NCI-H345 treated with DMSO at 0.1 percent for 48 hours (cell line): Measurements from ENCODE around the gene IFT20.
"Not testable (repeated sequence)": the region's sequence is repeated elsewhere in the genome, so short reads cannot be mapped to it uniquely, and the experiment has no call there.

ENCODE experiments used
- DNase-seq: peaks from one replicate; lab custom pipeline; 2025; ENCODE audit not compliant: unreplicated experiment; lab: John Stamatoyannopoulos, UW

Gene IFT20

GRCh38 chr17:28317099-28317965 lies 17.9 kb downstream of the IFT20 start:
- no peak for DNase-seq

DNA sequence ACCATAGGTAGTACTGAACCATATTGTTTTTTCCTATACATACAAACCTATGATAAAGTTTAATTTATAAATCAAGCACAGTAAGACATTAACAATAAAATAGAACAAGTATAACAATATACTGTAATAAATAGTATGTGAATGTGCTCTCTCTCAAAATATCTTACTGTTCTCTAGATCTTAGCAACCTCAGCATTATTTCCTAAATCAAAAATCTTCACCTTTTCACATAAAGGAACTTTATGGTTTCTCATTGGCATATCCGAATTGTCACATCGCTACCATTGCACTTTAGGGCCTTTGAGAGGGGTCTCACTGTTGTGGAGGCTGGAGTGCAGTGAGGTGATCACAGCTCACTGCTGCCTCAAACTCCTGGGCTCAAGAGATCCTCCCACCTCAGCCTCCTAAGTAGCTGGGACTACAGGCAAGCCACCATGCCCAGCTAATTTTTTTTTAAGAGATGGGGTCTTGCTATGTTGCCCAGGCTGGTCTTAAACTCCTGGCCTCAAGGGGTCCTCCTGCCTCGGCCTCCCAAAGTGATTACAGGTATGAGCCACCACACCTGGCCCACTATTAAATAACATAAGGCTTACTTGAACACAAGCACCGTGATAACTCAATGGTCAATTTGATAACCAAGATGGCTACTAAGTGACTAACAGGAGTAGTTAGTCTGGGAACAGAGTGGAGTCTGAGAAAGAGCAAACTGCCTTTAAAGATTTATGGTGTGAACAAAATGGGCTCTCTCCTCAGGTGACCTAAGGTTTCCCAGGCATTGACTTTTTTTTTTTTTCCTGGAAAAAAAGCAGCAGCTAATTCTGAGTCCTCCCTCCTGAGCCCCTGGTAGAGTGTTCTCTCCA lies 19.2 kb downstream of the IFT20 start:
- no peak for DNase-seq

DNA sequence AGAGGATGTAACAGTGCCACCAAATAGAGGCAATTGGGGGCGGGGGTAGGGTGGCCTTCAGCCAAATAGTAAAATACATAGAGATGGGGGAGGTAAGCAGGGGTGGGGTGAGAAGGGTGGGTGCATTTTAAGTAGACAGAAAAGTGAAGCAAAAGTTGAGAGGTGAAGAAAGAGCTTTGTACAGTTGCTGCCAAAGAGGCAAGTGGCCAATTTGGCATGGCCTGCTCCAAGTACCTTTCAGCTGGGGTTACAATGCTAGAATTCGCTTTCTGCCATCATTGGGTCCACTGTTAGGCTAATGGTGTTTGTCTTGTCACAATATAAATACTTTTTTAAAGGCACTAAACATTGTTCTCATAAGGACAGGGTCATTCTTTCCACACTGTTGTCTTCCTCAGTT lies 21.4 kb downstream of the IFT20 start:
- DNase-seq, result no peak

GRCh38 chr17:28306954-28307401 lies 28.3 kb downstream of the IFT20 start:
- no peak for DNase-seq

- no peak for DNase-seq
Observed at GRCh38 chr17:28298449-28298848, 36.8 kb downstream of the IFT20 start.

GRCh38 chr17:28295677-28296578 lies 39.3 kb downstream of the IFT20 start:
- no peak for DNase-seq

DNA sequence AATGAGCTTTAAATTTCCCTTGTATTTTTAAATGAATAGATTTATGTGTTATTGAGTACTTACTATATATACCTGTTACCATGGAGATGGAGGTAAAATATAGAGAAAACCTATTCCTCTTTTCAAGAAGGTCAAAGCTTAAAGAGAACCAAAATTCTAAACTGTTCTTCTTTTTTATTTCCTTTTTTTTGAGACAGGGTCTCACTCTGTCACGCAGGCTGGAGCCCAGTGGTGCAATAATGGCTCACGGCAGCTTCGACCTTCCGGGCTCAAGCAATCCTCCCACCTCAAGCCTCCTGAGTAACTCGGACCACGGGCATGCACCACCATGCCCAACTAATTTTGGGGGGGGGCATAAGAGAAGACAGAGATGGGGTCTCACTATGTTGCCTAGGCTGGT lies 41.3 kb downstream of the IFT20 start:
- DNase-seq, result no peak

DNA sequence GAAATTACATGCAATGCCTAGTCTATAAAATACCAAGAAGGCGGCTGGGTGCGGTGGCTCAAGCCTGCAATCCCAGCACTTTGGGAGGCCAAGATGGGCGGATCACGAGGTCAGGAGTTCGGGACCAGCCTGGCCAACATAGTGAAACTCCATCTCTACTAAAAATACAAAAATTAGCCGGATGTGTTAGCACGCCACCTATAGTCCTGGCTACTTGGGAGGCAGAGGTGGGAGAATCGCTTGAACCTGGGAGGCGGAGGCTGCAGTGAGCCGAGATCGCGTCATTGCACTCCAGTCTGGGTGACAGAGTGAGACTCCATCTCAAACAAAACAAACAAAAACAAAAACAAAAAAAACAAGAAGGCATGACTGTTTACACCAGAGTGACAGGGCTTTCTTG lies 42.4 kb downstream of the IFT20 start:
- DNase-seq, result not testable (repeated sequence)

DNA sequence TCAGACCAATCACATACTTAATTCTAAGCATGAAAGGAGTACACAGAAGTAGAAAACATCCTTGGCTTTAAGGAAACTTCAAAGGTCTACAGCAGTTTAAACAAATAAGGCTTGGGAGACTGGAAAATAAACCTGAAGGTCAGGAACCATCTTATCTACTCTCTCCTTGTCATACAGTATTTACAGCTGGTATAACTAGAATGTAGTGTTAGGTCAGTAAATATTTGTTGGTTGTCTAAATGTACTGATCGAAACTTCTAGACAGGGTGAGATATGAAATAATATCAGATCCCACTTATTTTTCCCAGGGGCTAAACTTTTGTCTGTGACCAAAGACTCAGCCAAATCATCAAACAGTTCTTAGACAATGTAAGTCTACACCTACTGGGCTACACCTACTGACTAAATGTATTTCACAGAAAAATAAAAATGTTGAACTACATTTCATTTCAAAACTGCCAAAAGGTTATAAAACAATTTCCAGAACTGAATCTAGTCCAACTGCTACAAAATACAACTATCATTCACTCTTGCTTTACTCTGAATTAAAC lies 43.4 kb downstream of the IFT20 start:
- DNase-seq, result no peak

DNA sequence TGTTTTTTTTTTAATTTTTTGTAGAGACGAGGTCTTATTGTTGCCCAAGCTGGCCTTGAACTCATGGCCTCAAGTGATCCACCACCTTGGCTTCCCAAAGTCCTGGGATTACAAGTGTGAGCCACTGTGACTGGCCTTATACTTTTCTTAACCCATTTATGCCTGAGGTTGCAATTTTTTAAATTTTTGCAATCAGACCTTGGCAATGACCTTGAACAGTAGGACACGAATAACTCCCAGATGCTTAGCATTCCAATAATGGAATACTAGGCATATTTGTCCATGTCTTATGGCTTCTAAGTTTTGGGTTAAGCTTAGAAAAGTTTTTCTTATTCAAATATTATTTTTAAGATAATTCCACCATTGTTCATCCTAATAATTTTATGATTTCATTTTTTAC lies 44.6 kb downstream of the IFT20 start:
- DNase-seq, result no peak

- DNase-seq, result no peak
Observed at GRCh38 chr17:28285965-28286364, 49.3 kb downstream of the IFT20 start.

GRCh38 chr17:28282596-28282995 lies 52.7 kb downstream of the IFT20 start:
- no peak for DNase-seq

GRCh38 chr17:28280826-28281225 lies 54.4 kb downstream of the IFT20 start:
- DNase-seq, result no peak

- DNase-seq, result no peak
Observed at GRCh38 chr17:28279411-28279810, 55.9 kb downstream of the IFT20 start.
